HCT116 (cell line): ENCODE measurements around the gene SMIM26. TPM values are rescaled to one million over a fixed set of nuclear protein-coding genes. Genes with fewer than 3 reads are reported as not detected.
A peak's percentile ranks its signal among the peaks of the same experiment; 100 is the strongest.

Experiments
- ATAC-seq: fragments of 200-7000 bp; cut with Tn5 transposase; 2 replicates; pipeline ENCODE4 v1.9.1; 2020; ENCODE audit warnings: mild to moderate bottlenecking, moderate library complexity
- BruUV-seq: library from RNA; stranded (reverse); fragments of 400-500 nt; replicated peaks from 2 replicates; lab custom pipeline; 2021; lab: Mats Ljungman, UMichigan
- CTCF ChIA-PET: fragments of 300-600 bp; sonication (Branson Sonifier 250); formaldehyde crosslinking; loops from one replicate; lab custom pipeline; 2021; ENCODE audit warnings: antibody characterized with exemption; lab: Charles Lee
- POLR2A ChIA-PET: fragments of 300-600, 350-600 bp; sonication (Branson Sonifier 250); formaldehyde crosslinking; loops from one replicate; lab custom pipeline; 2021; ENCODE audit warnings: antibody characterized with exemption; lab: Charles Lee
- RAD21 ChIA-PET, 2 experiments: fragments of 300-600 bp; sonication (Branson Sonifier 250); formaldehyde crosslinking; loops; one replicate each; lab custom pipeline; 2023; ENCODE audit warnings: low total read pairs in 2 of 2; ENCODE audit not compliant: uncharacterized antibody in 2 of 2, unreplicated experiment in 2 of 2, low non-redundant PET in 1 of 2; lab: Charles Lee
- DNase-seq: peaks from one replicate; pipeline ENCODE4 v3.0.0-alpha.2; 2010; ENCODE audit warnings: low read depth, low spot score
- H2AFZ ChIP-seq: fragments of 200-600 bp; shearing (Covaris generic), sonication (generic); 2 replicates; pipeline ENCODE4 v1.6.1; 2017; ENCODE audit warnings: low read depth, mixed run types, mixed read lengths, antibody characterized with exemption, low read length; ENCODE audit not compliant: poor library complexity, severe bottlenecking
- H3K27ac ChIP-seq: 2 replicates; pipeline ENCODE4 v1.5.1; 2012; ENCODE audit warnings: low read depth, low read length
- H3K27me3 ChIP-seq: fragments of 200-600 bp; sonication (generic); 2 replicates; pipeline ENCODE4 v1.6.1; 2016; ENCODE audit warnings: mixed run types, low read length, mixed read lengths; ENCODE audit not compliant: insufficient read depth
- H3K36me3 ChIP-seq, 2 experiments: fragments of 200-500 bp in 1 of 2; fragments of 200-600 bp in 1 of 2; sonication (Bioruptor generic) in 1 of 2; sonication (generic) in 1 of 2; 2 replicates each; pipeline versions ENCODE4 v1.5.1 to v1.6.1; 2014 to 2016; ENCODE audit warnings: low read length in 2 of 2, inconsistent platforms in 1 of 2, mixed read lengths in 1 of 2, mixed run types in 1 of 2; ENCODE audit not compliant: insufficient read depth in 2 of 2, control insufficient read depth in 1 of 2
- H3K4me1 ChIP-seq, 2 experiments: fragments of 200-600 bp in 1 of 2; sonication (generic) in 1 of 2; 2 replicates each; pipeline versions ENCODE4 v1.5.1 to v1.6.1; 2012 to 2017; ENCODE audit warnings: low read length in 2 of 2, inconsistent platforms in 1 of 2, mild to moderate bottlenecking in 1 of 2, mixed read lengths in 1 of 2, mixed run types in 1 of 2, moderate library complexity in 1 of 2; ENCODE audit not compliant: insufficient read depth in 2 of 2, control insufficient read depth in 1 of 2
- H3K4me2 ChIP-seq: fragments of 200-600 bp; sonication (generic); 2 replicates; pipeline ENCODE4 v1.6.1; 2017; ENCODE audit warnings: mixed run types, low read length, mixed read lengths
- H3K4me3 ChIP-seq, 2 experiments: fragments of 200-600 bp in 1 of 2; sonication (generic) in 1 of 2; replicated peaks in 1 of 2; 2 replicates each; pipeline ENCODE4 v1.5.1; 2011 to 2016; ENCODE audit warnings: low read length in 2 of 2, control low read depth in 1 of 2, low read depth in 1 of 2, mild to moderate bottlenecking in 1 of 2, mixed read lengths in 1 of 2, mixed run types in 1 of 2
- H3K79me2 ChIP-seq: fragments of 200-600 bp; sonication (generic); 2 replicates; pipeline ENCODE4 v1.6.1; 2017; ENCODE audit warnings: mild to moderate bottlenecking, mixed run types, low read length, moderate library complexity, mixed read lengths; ENCODE audit not compliant: insufficient read depth
- H3K9ac ChIP-seq: fragments of 200-600 bp; sonication (generic); 2 replicates; pipeline ENCODE4 v1.6.1; 2016; ENCODE audit warnings: low read length, mixed read lengths
- H3K9me2 ChIP-seq: fragments of 200-600 bp; sonication (generic), shearing (Covaris generic); 2 replicates; pipeline ENCODE4 v1.6.1; 2017; ENCODE audit warnings: mixed run types, mild to moderate bottlenecking, moderate library complexity; ENCODE audit not compliant: insufficient read depth
- H3K9me3 ChIP-seq, 2 experiments: fragments of 200-500 bp in 1 of 2; fragments of 200-600 bp in 1 of 2; sonication (Bioruptor generic) in 1 of 2; sonication (generic) in 1 of 2; 2 replicates each; pipeline ENCODE4 v1.6.1; 2014 to 2017; ENCODE audit warnings: low read length in 2 of 2, mixed read lengths in 2 of 2, inconsistent platforms in 1 of 2, low read depth in 1 of 2, mild to moderate bottlenecking in 1 of 2, mixed run types in 1 of 2, moderate library complexity in 1 of 2; ENCODE audit not compliant: control insufficient read depth in 1 of 2, insufficient read depth in 1 of 2
- H4K20me1 ChIP-seq: fragments of 200-600 bp; sonication (generic), shearing (Covaris generic); 2 replicates; pipeline ENCODE4 v1.6.1; 2017; ENCODE audit warnings: mixed run types, mild to moderate bottlenecking, moderate library complexity; ENCODE audit not compliant: insufficient read depth
- CBX3 ChIP-seq: IDR thresholded peaks from 2 replicates; pipeline ENCODE4 v1.6.1; 2012; ENCODE audit warnings: low read depth
- EGR1 ChIP-seq: IDR thresholded peaks from 2 replicates; pipeline ENCODE4 v1.6.1; 2012; ENCODE audit warnings: low read depth
- ELF1 ChIP-seq: IDR thresholded peaks from 2 replicates; pipeline ENCODE4 v1.6.1; 2012; ENCODE audit warnings: low read depth, borderline replicate concordance
- FOSL1 ChIP-seq: IDR thresholded peaks from 2 replicates; pipeline ENCODE4 v1.6.1; 2012; ENCODE audit warnings: low read depth
- POLR2A ChIP-seq: IDR thresholded peaks from 2 replicates; pipeline ENCODE4 v1.7.0; 2011; ENCODE audit warnings: borderline replicate concordance; ENCODE audit not compliant: insufficient read depth, insufficient read length; ENCODE audit errors: extremely low read depth
- POLR2AphosphoS5 ChIP-seq: IDR thresholded peaks from 2 replicates; pipeline ENCODE4 v1.6.1; 2011; ENCODE audit warnings: mild to moderate bottlenecking, low read depth, low read length, moderate library complexity
- RAD21 ChIP-seq: IDR thresholded peaks from 2 replicates; pipeline ENCODE4 v1.6.1; 2012; ENCODE audit warnings: low read depth, mild to moderate bottlenecking
- SIN3A ChIP-seq: IDR thresholded peaks from 2 replicates; pipeline ENCODE4 v1.6.1; 2012; ENCODE audit warnings: low read depth
- SP1 ChIP-seq: IDR thresholded peaks from 2 replicates; pipeline ENCODE4 v1.6.1; 2012; ENCODE audit warnings: low read depth
- SRF ChIP-seq: IDR thresholded peaks from 2 replicates; pipeline ENCODE4 v1.6.1; 2012; ENCODE audit warnings: low read depth
- TCF7L2 ChIP-seq: IDR thresholded peaks from 2 replicates; pipeline ENCODE4 v1.7.0; 2011; ENCODE audit warnings: borderline replicate concordance, inconsistent platforms; ENCODE audit not compliant: insufficient read depth, insufficient read length; ENCODE audit errors: extremely low read depth
- YY1 ChIP-seq: IDR thresholded peaks from 2 replicates; pipeline ENCODE4 v1.6.1; 2011; ENCODE audit warnings: low read length, low read depth, moderate library complexity, mild to moderate bottlenecking; ENCODE audit not compliant: insufficient replicate concordance; ENCODE audit errors: extremely low read depth
- ZFX ChIP-seq: fragments of 450-650 bp; IDR thresholded peaks from 2 replicates; pipeline ENCODE4 v1.6.1; 2017
- ZNF274 ChIP-seq: fragments of 200-500 bp; sonication (Bioruptor generic); IDR thresholded peaks from 2 replicates; pipeline ENCODE4 v1.6.1; 2014; ENCODE audit warnings: mild to moderate bottlenecking, low read depth, low read length, inconsistent platforms
- intact Hi-C: fragments of 100-400 bp; cut with micrococcal nuclease; formaldehyde crosslinking; loops from 2 replicates; pipeline ENCODE4 v1.10.0; 2022
- total RNA-seq: library from RNA; stranded (reverse); gene quantifications from one replicate; pipeline ENCODE4 v1.2.1, GENCODE V29; 2021; ENCODE audit not compliant: unreplicated experiment
- TF ChIP-seq, protein P1 (sequence below), 3 experiments: fragments of 200-600 bp in 1 of 3; sonication (generic) in 1 of 3; IDR thresholded peaks in 2 of 3; conservative IDR thresholded peaks in 1 of 3; 2 replicates each; pipeline ENCODE4 v1.5.1; 2012 to 2017; ENCODE audit warnings: low read depth in 2 of 3, low read length in 2 of 3, antibody characterized with exemption in 1 of 3, borderline replicate concordance in 1 of 3, control low read depth in 1 of 3, mild to moderate bottlenecking in 1 of 3, mixed read lengths in 1 of 3, mixed run types in 1 of 3, moderate library complexity in 1 of 3; ENCODE audit not compliant: insufficient read depth in 1 of 3
- TF ChIP-seq, protein P2 (sequence below): IDR thresholded peaks from 2 replicates; pipeline ENCODE4 v1.6.1; 2012
- TF ChIP-seq, protein P3 (sequence below): IDR thresholded peaks from 2 replicates; pipeline ENCODE4 v1.6.1; 2012

The SMIM26 gene
- total RNA-seq, 1 experiment from 2014 or later: 80.1 TPM

DNA sequence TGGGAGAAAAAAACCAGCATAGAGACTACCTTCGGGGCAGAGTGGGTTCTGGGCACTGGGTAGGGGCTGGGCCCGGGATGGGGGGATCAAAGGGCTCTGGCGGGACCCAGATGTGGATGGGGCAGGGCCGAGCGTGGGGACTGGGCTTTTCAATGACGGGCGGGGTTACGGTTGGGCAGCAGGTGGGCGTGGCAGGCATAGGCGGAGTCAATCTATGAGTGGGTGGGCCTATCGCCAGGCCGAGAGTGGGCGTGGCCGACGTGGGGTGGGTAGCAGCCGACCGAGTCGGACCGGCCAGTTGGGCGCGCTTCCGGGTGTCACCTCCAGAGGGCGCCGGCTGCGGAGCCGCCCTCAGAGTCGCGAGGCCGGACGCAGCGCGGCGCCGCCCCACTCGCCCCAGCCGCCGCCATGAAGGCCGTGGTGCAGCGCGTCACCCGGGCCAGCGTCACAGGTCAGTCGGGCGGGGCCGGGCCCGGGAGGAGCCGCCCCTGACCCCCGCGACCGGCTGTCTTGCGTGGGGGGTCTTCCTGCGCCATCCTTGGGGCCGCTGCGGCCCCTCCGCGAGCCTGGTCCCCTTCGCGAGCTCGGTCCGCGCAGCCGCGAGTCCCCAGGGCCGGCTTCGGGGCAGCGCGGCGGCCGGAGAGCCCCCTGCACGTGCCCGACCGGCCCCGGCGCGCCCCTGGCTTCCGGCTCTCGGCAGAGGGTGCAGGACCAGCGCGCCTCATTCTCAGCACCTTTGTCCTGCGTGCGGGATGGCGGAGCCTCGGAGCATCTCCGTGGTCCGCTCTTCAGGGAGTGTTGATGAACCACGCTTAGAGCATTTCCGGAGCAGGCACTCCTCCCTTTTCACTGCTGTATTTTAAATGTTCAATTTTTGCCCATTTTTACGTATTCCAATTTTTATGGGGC lies 20.7 kb downstream of the SMIM26 start, which contains the start of gene DTD1:
DTD1 (plus strand) TSS at position 390 of the 909 bp plus-strand sequence; CDS start at position 409, 19 bp downstream.
- TF ChIP-seq, protein P1, sequence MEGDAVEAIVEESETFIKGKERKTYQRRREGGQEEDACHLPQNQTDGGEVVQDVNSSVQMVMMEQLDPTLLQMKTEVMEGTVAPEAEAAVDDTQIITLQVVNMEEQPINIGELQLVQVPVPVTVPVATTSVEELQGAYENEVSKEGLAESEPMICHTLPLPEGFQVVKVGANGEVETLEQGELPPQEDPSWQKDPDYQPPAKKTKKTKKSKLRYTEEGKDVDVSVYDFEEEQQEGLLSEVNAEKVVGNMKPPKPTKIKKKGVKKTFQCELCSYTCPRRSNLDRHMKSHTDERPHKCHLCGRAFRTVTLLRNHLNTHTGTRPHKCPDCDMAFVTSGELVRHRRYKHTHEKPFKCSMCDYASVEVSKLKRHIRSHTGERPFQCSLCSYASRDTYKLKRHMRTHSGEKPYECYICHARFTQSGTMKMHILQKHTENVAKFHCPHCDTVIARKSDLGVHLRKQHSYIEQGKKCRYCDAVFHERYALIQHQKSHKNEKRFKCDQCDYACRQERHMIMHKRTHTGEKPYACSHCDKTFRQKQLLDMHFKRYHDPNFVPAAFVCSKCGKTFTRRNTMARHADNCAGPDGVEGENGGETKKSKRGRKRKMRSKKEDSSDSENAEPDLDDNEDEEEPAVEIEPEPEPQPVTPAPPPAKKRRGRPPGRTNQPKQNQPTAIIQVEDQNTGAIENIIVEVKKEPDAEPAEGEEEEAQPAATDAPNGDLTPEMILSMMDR (IDR thresholded peaks at IDR 0.05 in 2 of 3, conservative IDR thresholded peaks at IDR 0.05 in 1 of 3; ENCODE audit: borderline replicate concordance in 1 of 3, insufficient read depth in 1 of 3, low read depth in 2 of 3, low read length in 2 of 3): peak in 2 of 3 experiments; percentile 51 to 77; a peak in 4 of 6 replicates
- TF ChIP-seq SRF (no peak), RAD21 (no peak), ELF1 (peak; percentile 22; the same call in 1 of the 2 replicates), POLR2A (peak; percentile 27), YY1 (peak; percentile 86), CBX3 (peak; percentile 97), POLR2AphosphoS5 (peak; percentile 85), ZFX (peak; percentile 73), EGR1 (peak; percentile 83), SIN3A (peak; percentile 69; the same call in 1 of the 2 replicates), SP1 (peak; percentile 69), TCF7L2 (peak; percentile 82), FOSL1 (no peak), ZNF274 (no peak)
- TF ChIP-seq, protein P2, sequence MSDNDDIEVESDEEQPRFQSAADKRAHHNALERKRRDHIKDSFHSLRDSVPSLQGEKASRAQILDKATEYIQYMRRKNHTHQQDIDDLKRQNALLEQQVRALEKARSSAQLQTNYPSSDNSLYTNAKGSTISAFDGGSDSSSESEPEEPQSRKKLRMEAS: peak; percentile 74; the same call in 1 of the 2 replicates
- TF ChIP-seq, protein P3, sequence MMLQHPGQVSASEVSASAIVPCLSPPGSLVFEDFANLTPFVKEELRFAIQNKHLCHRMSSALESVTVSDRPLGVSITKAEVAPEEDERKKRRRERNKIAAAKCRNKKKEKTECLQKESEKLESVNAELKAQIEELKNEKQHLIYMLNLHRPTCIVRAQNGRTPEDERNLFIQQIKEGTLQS: no peak
- intact Hi-C loops: loop anchor here (2.0 to 5.0 kb wide), 2 partner anchors 81 to 121 kb away; partner anchors contain the start of genes DZANK1, POLR3F and SEC23B
- Histone ChIP-seq H3K36me3 (no peaks in the 10 kb centered on the region), H4K20me1 (no peaks in the 10 kb centered on the region), H3K4me1 (peaks cover 8 to 17% of the 10 kb centered on the region in 2 experiments; a peak in 3 of 4 replicates), H3K27me3 (no peaks in the 10 kb centered on the region), H3K9me2 (no peaks in the 10 kb centered on the region), H2AFZ (peak within 1 kb of the TSS; percentile 82), H3K79me2 (peaks cover 36% of the 10 kb centered on the region), H3K9ac (peak within 1 kb of the TSS; percentile 72), H3K4me2 (peak within 1 kb of the TSS; percentile 94), H3K9me3 (no peaks in the 10 kb centered on the region), H3K27ac (peak within 1 kb of the TSS; percentile 67), H3K4me3 (peak within 1 kb of the TSS; percentile 71 to 82)
- ChIA-PET CTCF (no interaction called here), POLR2A (no interaction called here), RAD21 (no interaction called here)
- DNase-seq: peak; percentile 83
- ATAC-seq: peak; percentile 93
- no TSS peak for BruUV-seq
